GM18502 (cell line): ENCODE data around the gene SMIM1.

ENCODE experiments used
- ATAC-seq: cut with Tn5 transposase; IDR thresholded peaks from one replicate; pipeline ENCODE4 v1.9.1; 2021; ENCODE audit warnings: mild to moderate bottlenecking; ENCODE audit not compliant: unreplicated experiment, poor library complexity

The SMIM1 gene

DNA sequence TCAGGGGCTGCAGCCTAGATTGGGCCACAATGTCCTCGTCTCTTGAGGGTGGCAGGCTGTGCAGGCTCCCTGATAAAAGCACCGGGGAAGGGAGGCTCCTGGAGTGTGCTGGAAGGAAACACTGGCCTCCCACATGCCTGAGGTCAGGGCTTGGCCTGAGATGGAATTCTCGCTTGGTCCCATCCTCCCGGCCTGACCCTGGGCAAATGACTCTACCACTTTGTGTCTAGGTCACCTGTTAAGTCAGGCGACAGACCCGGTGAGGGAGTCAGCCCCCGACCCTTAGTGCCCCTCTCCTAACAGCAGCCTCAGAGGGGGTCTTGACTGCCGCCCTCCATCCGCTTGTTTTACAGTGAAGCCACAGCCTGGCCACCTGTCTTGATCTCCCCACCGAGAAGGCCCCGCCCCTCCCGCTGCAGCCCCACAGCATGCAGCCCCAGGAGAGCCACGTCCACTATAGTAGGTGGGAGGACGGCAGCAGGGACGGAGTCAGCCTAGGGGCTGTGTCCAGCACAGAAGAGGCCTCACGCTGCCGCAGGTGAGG lies 2.5 kb downstream of the SMIM1 start:
- ATAC-seq: no peak

DNA sequence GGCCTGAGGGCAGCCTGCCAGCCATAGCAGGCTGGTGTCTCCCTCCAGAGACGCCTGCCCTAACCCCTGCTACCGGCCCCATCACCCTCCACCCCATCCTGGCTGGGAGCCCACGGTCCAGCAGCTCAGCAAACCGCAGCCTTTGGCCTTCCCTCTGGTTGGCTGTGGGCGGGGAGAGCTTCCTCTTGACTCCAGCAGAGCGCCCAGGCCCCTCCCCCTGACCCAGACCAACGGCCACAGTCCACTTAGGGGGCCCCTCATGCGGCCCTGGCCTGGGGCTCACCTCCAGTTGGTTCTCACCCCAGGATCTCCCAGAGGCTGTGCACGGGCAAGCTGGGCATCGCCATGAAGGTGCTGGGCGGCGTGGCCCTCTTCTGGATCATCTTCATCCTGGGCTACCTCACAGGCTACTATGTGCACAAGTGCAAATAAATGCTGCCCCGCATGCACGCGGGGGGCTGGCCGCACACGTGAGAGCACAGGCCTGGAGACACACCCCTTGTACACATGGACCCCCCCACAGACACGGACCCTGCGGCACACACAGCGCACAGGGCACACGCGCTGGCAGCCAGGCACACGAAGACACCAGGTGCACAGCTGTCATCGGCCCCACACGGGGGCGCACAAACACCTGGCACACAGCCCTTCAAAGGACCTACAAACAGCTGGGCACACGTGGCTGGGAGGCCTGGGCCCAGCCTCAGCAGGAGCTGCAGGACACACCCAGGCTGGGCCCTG lies 3.1 kb downstream of the SMIM1 start:
- peak; percentile 46 for ATAC-seq

DNA sequence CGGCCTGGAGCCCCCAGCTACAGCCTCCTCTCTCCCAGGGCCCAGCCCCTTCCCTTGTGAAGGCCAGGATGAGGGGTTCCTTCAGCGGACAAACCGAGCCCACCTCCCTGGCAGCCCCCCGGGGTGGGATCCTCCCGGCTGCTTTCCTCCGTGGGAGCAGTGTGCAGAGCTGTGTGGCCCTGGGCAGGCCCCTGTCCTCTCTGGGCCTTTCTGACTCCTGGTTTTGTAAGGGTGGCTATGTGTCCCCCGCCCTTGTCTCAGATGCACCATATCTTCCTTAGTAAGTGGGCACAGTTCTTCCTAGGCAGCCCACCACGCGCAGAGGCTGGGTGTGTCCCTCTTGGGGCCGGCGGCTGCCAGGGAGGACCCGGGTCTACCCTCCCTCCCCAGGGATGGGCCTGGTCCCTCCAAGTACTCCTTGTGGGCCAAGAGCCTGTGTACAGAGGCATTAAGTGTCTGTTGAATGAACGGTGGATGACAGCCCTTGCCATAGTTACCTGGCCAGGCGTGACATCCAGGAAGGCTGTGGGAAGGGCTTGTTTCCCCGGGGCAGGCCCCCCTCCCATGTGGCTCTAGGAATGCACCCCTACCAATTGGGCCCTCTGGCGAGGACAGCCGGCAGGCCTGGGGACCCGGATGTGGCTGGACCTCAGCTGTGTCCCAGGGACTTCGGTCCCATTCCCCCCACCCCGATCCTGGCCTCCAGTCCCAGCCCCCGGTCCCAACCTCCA lies 3.8 kb downstream of the SMIM1 start:
- no peak for ATAC-seq

DNA sequence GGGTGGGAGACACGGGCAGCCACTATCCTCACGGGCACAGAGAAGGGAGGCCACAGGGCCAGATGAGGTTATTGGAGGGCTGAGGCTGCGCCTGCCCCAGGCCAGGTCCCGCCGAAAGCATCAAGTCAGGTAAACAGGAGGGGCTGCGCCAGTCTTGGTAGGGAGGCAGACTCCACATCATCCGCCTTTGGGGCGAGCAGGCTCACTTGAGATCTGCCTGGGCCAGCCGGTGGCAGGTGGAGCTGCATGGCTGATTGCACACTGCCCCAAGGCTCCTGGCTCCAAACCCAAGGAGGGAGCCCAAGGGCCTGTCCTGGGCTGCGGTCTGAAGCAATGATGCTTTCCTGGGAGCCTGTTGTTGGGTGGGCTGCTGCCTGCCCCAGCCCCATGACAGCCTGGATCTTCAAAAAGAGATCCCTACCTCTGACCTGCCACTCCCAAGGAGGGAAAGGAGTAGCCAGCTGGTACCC lies 4.6 kb downstream of the SMIM1 start:
- no peak for ATAC-seq

DNA sequence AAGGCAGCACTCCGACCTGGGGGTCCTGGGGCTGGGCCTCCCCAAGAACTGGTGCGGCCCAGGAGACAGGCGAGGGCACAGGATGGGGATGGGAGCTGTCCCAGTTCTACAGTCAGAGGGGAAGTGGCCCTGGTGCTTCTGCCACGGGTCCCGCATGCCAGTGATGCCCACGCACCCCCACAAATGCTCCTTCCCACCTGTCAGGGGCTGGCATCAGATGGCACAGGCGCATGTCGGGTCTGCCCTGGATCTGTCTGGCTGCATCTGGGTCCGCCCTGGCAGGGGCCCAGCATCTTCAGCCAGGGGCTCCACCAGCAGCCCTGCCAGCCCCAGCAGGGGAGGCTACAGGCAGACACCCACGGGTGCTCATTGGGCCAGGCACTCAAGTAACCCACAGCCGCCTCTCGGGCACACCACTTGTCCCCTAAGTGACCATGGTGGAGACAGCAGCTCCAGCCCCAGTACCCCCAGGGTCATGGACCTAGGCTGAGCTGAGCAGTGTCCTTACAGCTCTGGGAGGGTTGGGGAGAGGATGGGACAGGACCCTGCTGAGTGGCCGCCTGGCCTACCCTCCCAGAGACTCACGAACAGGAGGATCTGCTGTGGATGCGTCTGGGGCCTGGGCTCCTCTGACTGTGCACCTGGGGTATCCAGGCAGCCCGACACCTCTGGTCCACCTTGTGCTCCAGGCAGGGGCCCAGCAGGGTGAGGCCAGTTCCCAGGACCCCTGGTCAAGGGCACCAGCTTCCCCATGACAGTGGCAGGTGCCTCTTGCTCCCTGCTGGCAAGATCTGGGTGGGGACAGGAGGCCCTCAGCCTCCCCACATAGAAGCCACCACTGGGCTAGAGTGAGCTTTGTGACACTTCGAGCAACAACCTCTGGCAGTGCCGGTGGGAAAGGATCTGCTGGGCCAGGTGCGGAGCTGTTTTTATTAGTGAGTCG lies 5.4 kb downstream of the SMIM1 start:
- no peak for ATAC-seq

DNA sequence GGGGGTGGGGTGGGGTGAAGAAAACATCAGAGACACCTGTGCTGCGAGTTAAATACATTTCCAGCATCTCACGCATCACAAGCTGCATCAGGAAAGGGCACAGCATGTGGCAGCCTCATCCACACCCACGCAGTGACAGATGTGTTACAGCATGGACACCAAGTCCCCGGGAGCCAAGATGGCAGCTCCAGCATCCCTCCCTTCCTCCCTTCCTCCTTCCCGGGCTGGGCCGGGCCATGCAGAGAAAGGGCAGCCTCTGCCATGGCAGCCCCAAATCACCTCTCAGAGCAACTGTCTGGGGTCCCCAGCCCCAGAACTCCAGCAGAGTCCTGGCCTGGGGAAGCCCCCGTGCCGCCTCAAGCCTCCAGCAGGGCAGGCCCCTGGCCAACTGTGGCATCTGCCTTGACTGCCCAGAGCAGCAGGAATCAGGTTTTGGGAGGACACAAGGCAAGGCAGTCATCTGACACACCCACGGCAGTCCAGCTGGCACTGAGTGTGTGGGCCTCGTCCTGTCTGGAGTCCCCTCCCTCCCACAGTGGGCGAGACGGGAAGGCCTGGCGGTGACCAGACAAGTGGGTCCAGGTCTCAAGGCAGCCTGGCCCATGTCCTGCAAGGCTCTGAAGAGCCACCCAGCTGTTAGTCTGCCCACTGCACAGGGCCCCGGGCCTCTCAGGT lies 6.2 kb downstream of the SMIM1 start:
- no peak for ATAC-seq

DNA sequence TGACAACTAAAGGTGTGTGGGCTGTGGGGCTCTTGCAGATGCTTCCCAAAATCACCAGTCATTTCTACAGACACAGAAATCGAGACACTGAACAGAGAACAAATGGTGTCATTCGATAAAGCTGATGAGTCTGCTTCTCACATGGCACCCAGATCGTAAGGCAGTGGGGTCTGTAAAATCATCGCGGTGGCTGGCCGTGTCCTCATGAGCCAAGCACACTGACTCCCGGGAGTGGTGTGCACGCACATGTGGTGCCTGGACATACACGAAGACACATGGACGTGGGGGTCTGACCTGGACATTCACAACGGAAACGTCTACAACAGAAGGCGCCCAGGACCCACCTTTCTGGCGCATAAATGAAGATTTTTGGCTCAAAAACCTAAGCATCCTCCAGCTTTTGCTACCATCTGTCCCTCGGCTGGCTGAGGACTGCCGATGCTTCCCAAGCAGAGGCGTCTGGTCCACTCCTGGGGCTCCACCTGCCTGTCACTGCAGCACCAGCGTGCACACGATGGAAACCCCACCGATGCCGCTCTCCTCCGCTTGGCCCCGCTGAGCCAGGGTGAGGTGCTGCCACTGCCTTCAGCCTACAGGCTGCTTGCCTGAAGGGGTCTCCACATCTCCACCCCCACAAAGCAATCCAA lies 6.8 kb downstream of the SMIM1 start:
- ATAC-seq: no peak

DNA sequence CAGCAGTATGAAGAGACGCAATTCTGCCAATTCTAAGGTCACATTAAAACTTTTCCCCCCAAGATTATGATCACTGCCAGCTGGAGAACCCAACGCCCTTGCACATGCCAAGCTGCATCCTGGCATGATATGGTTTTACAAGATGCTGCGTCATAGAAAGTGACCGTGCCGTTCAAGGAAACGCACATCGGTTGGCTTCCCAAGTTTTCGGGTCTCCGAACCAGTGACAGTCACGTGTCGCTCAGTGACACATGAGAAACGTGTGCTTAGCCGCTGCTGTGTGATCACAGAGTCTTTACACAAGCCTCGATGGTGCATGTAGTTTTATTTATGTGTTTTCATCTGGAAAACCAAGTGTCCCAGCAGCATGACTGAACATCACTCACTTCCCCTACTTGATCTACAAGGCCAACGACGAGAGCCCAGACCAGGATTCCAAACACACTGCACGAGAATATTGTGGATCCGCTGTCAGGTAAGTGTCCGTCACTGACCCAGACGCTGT lies 7.4 kb downstream of the SMIM1 start:
- no peak for ATAC-seq

DNA sequence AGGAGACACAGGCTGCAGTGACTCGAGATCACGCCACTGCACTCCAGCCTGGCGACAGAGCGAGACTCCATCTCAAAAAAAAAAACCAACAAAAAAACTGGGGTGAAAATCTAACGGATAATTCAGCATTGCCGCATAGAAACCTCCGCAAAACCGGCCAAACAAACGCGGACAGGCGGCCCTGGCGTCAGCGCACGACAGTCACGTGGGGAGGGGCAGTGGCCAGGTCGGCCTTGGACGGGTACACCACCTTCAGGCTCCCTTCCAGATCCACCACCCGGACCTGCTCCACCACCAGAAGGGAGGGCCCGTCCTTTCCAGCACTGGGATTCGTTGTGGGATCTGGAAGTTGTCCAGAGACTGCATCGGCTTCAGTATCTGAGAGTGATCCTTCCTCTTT lies 8.4 kb downstream of the SMIM1 start:
- ATAC-seq: no peak

DNA sequence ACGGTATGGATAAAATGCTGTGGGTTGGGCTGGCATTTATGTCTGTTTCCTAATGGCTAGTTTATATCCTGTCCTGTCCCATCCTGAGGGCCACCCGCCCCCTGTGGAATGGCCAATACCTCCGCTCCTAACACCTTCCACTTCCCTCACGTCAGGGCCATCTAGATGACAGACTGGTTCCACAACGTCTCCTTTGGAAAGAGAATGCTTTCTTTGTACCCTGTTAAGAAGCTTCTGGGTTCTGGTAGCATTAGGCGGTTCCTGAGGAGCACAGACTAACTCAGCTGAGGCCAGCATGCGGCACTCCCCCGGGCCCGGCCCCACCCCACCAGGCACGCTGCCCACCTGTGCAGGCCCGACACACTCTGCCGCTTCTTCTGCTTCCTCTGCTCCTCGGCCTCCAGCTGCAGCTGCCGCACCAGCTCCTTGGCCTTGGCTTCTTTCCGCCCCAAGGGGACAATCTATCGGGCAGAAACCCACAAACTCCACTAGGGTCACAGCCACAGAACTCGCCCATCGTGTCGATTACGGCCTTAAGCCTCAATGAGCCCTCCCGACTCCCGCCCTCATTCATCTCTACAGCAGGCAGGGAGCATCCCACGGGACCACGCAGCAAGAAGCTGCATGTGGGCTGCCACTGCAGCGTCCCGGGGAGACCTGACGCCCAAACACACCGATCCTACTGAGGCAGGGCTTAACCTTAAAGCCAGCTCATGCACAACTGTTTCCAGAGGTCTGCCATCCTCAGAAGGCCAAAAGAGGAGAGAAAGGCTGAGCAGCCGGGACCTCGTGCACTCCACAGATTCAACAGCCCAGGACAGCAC lies 11.3 kb downstream of the SMIM1 start:
- ATAC-seq: no peak

DNA sequence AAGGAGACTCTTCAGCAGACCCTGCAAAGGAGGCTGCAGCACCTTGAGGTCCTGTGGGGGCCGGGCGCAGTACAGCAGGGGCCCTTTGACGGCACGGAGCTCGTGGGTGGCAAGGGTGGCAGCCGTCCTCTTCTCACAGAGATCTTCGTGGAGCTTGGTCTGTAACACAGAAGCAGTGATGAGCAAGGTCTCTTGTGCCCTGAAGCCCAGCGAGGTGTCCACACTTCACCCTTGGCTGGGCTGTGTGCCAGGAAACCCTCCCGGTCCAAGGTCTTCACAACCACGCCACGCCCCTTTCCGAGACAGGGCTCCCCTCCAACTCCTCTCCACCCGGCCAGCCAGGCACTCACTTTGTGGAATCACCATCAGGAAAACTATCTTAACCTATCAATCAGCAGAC lies 12.5 kb downstream of the SMIM1 start:
- no peak for ATAC-seq

DNA sequence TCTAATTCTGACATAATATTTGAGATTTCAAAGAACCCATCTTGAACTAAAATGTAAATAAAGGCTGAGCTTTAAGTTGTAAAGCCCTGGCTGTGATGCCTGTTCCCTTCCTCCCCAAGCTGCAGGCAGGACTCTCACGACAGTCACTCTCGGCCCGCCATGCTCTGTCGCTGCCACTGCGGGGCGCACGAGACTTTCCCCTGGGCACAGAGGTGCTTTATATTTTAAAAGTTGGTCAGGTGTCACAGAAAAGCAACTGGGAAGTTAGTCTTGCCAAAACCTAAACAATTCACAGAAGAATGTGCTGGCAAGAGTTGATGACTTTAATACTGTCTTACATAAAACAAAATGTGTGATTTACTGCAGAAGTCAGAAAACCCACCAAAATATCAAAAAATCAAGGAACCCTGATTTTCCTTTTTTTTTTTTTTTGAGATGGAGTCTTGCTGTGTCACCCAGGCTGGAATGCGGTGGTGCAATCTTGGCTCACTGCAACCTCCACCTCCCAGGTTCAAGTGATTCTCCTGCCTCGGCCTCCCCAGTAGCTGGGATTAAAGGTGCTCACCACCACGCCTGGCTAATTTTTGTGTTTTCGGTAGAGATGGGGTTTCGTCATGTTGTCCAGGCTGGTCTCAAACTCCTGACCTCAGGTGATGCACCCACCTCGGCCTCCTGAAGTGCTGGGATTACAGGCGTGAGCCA lies 13.1 kb downstream of the SMIM1 start:
- no peak for ATAC-seq

DNA sequence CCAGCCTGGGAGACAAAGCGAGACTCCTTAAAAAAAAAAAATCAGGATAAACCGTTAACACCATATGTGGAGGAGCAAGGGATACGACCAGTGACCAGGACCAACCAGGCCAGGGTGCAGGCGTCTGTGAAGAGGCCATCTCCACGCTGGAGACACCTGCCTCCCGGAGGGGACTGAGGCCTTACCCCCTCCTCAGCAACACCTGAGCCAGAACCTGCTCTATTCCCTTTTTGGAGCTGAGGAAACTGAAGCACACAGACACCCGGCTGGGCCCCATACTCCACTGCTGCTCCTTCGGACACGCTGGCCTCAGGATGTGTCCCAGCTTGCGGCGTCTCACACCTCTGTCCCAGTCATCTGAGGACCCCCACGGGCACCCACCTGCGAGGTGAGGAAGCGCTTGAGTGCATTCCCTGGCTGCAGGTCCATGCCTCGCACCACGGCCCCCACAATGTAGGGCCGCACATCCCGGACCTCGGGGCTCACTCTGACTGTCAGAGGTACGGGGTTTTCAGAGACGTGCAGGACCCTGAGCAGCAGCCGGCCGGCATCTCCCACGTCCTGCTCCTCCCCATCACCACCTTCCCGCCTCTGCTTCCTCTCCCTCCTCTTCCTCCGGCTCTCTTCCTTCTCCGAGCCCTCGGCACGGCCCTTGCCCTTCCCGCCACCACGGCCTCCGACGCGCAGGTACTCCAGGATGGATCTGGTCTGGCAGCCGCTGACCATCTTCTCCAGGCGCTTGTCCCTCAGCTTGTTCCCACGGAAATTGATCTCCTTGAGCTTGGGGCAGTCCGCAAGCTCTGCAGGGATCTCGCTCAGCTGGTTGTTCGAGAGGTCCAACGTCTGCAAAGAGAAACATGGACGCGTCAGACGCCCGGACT lies 14.2 kb downstream of the SMIM1 start:
- no peak for ATAC-seq

DNA sequence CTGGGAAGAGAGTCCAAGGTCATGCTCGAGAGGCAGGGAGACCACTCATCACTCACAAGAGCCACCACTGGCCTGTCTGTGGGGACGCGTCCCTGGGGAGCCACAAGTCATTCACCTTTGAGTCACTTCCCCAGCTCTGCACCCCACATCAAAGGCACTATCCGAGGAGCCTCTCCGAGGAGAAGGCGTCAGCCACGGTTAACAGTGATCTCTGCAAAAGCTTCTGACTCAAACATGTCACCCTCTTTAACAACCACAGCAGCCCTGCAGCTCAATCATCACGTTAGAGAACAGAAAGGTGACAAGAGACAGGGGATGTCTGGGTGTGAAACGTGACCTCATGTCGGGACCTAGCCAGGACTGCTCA lies 14.8 kb downstream of the SMIM1 start:
- no peak for ATAC-seq

DNA sequence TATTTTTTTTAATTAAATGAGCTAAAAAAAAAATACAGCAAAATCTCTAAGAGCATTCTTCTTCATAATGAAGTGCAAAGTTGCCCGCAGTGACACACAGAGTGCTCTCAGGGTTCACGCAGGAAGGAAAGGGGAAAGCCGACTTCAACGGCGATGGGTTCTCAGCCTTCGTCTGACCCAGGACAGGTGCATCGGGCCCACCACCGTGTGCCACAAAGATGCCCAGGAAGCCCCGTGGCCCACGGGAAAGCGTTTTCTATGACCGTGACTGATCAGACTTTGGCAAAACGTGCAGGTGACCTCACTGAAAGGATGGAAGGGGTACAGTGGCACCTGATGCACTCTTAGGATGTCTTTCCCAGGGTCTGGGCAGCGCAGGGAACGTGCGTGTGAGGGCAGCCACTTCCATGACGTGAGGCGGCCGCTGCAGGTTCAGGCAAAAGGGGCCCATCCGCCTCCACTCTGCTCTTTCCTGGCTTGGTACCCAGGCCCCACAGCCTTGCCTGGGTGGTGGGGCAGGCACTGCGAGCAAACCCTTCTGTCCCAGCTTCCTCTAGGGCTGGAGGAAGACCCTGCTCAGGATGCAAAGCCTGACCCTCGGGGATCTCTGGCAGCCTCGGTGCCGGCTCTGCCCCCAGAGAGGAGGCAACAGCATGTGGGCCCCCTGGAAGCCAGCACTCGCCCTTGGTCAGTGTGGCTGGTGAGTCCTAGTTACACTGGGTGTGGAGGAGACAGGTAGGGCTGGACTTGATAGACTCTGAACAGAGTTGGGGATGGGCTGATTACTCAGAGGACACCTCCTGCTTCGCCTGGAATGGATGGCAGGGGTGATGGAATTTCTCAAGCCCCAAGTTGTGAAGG lies 15.4 kb downstream of the SMIM1 start:
- ATAC-seq: no peak

DNA sequence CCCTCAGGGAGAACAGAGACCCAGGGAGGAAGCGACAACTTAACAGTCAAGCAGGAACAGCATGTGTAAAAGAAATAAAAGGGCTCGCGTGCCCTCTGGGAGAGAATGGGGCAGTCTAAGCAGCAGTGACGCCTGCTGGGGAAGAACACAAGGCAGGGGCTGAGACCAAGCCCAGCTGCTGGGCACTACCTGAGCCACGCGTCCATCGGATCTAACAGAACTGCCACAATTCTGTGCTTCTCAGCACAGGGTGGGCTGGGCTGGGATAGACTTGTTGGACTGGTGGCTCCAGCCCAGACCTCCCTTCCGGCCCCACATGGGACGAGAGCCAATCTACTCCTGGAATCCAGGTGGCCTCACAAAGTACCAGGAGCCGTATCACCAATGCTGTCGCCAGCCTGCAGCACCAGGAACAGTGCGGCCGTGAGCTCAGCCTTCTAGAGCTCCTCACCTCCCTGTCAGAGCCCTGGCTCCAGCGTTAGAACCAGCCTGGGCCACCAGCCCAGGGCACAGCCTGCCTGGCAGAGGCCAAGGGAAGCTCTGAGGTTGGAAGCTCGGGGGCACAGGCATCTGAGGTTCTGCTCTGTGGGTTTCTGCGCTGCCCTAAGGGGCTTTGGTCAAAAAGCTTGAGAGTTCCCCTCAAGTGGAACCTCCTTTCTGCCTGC lies 16.3 kb downstream of the SMIM1 start:
- ATAC-seq: no peak
